GM21825 (cell line): ENCODE results near the gene CATSPER3.

Experiments
- ATAC-seq: cut with Tn5 transposase; IDR thresholded peaks from one replicate; pipeline ENCODE4 v1.9.1; 2021; ENCODE audit warnings: mild to moderate bottlenecking, moderate library complexity; ENCODE audit not compliant: unreplicated experiment

The CATSPER3 gene

DNA sequence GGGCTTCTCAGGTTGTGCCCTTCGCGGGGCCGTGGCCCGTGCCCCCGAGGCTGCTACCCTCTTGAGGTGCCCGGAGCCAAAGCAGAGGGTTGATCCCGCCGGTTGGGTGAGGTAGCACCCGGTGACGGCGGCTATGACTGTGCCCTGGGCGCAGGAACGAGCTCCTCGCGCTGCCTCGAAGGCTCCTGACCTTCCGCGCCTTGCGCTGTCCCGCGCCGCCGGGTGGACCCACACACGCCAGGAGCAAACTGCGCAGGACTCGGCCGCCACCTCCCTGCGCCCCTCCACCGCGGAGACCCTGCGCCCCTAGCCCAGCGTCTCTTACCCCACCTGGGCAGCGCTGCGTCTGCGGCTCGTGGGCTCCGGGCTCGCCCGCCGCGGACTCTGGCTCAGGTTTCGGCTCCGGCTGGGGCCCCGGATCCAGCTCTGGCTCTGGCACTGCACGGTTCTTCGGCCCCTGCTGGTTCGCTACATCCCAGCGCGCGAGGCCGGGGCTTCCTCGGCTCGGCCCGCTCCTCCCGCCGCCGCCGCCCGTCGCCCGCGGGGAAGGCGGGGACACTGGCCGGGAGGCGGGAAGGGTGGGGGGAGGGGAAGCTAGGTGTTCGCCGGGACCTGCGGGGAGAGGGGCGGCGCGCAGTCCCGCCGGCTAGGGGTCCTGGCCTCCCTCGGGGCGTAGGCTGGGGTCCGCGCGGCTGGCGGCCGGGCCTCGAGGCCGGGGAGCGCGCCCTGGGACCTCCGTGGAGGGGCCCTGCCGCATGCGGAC is 71.7 kb downstream of the CATSPER3 start:
- ATAC-seq: no peak

DNA sequence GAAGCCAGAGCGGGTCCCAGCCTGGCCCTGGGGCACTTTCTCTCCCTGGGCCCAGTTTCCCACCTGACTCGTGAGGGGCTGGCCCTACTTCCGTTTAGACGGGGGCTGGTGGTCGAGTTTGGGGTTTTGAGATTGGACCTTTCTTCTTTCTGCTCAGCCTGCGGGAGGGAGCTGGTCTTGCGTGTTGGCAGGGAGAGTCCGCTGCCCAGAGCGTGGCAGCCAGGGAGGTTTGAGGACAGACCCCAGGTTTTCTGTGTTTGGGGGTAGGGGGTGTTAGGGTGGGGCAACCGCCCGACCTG is 72.3 kb downstream of the CATSPER3 start:
- no peak for ATAC-seq

DNA sequence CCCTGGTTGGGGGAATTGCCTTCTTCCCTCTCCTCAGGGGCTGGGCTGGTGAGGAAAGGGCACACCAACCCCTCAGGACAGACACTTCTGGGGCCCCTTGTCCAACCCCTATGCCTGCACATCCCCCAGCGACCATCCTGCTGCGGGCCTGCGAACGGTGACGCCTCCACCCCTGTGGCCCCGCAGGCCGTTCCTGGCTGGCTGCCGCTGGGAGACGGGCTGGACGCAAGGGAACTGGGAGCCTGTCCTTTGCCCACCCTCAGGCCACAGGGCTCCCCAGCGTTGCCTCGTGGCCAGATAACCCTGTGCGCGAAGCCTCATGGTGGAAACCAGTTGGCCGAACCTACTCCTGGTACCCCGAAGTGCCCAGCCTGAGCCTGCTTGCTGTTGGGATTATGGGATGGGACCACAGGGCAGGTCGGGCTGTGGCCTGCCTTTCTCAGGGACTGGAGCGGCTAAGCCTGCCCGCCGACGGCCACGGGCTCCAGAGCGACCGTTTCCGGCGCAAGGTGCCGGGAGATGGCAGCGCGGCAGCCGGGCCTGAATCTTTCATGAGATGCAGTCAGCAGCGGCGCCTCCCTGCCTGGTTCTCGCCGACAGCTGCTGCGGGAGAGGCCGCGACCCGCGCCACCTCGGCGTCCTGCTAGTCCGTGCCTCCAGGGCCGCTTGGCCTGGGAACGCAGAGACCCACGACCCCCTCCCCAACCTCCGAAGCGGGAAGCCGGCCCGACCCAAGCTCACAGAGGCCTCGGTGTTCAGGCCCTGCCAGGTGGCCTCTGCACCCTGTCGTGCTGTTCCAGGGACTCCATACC is 72.8 kb downstream of the CATSPER3 start:
- no peak for ATAC-seq

DNA sequence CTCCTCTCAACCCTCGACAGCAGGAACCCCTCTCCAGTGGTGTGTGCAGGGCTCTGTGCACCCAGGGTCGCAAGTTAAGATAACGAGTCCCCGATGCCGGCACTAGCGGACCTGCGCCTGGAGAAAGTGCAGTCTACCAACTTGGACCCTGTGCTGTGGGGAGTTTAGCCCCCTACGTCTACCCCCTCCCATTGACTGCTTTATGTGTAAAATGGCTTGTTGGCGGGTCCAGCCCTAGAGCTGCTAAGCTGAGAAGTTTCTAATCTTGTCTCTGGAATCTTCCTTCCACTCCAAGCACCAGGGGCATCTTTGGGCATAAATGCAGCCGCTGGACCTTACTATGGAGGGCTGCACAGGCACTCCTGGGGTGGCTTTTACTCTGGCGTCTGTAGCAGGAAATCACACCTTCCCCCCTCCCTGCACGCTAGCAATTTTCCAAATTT is 73.5 kb downstream of the CATSPER3 start:
- no peak for ATAC-seq

DNA sequence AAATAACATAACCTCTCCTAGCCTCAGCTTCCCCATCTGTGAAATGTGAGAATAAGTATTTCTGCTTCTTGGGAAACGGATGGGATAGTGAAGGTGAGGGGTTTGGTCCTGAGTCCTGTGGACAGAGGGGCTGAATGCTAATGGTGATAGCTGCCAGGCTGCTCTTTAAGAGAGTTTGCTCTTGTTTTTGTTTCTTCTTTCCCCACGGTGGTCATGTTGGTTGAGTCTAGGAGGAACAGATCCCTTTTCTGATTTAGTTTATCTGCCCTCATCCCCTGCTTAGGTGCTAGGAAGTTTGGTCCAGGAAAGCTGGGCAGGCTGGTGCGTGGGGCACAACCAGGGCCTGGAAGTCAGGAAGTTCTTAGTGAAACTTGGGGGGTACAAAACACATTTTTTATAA is 74.0 kb downstream of the CATSPER3 start:
- ATAC-seq: no peak

DNA sequence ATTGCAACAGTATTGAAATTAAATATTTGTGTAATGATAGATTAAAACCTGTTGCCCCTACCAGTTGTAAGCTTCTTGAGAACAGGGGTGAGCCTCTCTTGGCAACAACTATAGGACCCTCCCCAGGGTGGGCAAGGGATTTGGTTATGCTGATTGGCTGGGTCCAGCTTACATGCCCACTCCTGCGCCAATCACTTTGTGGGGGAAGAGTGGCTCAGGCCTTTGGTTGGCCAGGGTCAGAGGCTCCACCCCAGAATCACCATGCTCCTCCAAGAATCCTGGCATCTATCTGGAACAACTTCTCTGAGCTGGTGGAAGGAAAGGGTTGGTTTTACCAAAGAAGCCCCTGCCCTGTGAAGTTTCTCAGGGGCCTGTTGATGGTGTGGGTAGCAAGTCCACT is 74.9 kb downstream of the CATSPER3 start:
- ATAC-seq: no peak

DNA sequence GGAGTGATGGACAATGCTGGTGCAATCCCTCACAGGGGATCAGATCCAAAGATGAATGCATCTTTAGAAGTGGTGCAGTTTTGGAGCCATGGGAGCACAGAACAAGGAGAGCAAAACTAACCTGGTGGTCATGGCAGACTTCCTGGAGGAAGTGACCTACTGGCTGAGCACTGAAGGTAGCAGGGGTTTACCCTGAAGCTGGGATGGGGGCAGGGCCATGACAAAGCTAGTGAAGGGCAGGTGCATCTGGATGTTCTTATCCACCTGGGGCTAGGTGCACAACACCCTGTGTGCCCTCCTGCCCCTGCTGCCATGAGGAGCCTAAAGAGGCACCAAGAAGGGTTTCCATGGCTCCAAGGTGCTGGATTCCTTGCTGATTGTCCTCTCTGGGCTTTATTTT is 77.8 kb downstream of the CATSPER3 start:
- no peak for ATAC-seq

DNA sequence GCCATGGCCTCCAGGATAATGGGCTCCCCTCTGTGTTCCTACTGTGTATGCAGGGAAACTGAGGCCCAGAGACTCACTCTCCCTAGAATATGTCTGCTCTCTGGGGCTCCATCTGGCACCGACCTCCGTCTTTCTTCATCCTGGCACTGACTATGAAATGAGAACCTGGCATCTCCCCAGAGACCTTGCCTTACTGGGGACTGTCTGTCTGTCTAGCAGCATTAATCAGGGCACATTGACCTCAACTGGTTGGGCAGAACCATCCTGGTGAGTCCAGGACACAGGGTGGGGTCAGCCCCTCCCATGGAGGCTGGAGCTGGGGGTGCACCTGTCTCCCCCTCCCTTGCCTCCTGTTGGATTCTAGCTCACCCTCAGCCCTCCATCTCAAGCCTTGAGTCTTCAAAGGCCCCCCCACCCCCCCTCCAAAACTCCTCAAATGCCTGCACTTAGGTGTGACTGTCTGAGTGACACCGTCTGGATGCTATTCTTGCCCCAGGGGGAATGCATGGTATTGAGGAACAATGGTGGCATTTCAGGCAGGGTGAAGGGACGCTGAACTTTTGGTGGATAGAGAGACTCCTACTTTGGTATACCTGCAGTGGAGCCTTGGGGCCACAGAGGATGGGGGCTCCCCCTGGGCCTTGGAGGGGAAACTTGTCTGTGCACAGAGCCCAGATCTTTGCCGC is 79.1 kb downstream of the CATSPER3 start:
- ATAC-seq: no peak

DNA sequence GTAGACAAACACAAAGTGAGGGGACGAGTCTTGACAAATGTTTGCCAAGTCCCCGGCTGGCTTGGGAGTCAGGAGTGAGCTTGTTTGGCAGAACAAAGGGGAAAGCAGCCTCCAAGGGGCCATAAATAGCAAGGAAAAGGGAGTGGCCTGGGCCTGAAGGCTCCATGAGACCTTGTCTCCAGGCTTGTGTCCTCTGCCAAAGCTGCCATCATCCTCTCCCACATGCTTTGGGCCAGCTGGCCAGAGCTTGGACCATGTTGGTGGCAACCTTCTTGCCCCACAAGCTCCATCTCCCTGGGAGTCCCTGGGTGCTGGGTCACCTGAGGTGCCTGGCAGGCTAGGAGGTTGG is 79.6 kb downstream of the CATSPER3 start:
- ATAC-seq: no peak

DNA sequence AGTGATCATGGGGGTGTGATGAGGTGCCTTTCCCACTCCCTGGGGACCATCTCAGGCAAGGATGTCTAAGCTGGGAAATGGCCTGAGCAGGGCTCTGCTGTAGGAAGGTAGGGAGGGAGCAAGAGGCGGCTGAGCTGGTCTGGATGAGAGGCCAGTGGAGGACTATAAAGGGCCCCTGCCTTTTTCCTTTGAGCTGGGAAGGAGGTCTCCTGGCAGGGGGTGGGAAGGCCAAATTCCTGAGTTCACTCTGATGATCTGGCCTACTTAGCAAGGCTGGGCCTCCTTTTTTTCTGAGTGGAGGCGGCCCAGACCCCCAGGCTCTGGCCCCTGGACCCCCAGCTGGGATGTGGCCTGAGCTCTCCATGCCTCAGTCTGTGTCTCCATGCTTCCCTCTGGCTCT is 80.6 kb downstream of the CATSPER3 start:
- ATAC-seq: no peak

DNA sequence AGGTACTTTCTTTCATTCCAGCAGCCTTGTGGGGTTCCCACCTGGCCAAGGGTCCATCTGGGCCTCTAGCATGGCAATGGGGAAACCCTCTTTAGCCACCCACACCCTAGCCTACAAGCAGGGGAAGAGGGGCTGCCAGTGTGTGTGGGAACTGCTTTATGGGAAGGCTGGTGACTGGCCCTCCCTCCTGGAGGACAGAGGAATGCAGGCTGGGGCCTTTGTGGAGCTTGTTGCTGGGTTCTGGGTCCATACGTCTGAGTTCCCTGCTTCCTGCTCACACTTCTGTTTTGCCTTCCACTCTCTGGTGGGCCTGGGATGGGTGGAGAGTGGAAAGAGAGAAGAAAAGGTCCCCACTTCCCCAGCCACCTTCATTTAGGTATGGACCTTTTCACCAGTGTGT is 81.2 kb downstream of the CATSPER3 start:
- no peak for ATAC-seq

DNA sequence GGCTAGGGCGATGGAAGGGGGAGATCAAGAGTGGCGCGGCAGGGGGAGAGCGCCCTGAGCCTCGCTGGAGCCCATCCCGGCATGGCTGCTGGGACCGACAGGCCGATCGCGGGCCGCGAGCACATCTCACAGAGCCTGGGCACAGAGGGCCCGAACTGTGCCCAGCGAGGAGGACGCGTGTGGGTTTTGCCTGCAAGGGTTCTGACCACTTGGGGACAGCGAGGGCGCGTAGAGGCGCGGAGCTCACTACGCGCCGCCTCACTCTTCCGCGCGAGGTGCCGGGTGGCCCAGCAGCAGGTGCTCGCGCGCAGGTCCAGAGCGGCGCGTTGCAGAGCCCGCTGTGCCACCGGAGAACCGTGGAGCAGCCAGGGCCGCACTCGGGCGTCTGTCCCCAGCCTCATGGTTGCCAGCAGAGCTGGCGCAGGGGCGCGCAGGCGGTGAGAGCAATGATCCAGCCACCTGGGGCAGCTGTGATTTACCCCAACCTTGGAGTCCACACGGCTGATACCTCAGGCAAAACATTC is 82.6 kb downstream of the CATSPER3 start:
- no peak for ATAC-seq

DNA sequence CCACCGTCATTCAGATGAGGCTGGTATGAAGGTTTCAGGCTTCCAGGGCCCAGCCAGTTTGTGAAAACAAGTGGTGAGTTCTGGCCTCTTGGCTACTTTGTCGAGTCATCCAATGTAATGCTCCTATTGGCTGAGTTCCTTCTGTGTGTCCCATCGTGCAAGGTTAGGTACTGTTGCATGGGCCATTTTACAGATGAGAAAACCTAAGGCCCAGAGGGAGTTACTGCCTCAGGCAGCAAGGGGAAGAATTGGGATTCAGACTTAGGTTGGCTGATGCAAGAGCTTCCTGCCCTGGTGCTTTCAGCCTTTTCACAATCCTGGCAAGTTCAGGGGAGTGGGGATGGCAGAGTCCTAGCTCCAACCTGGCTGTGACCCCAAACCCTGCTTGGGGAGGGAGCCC is 83.7 kb downstream of the CATSPER3 start:
- ATAC-seq: no peak

DNA sequence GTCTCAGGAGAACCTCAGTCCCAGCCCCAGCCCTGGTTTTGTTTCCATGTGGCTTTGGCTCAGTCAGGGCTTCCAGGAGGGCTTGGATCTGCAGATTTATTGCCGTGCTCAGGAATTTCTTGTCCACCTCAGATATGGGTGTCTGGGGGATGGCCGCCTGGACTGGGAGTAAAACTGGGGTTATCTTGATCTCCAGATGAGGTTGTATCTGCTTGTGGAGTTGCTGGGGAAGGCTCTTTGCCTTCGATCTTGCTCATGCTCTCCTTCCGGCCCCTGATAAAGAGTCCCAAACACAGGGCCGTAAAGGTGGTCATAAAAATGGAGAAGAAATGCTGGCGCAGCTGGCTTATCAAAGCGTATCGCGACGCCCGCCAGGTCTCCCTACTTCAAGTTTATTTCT is 84.2 kb downstream of the CATSPER3 start:
- no peak for ATAC-seq

DNA sequence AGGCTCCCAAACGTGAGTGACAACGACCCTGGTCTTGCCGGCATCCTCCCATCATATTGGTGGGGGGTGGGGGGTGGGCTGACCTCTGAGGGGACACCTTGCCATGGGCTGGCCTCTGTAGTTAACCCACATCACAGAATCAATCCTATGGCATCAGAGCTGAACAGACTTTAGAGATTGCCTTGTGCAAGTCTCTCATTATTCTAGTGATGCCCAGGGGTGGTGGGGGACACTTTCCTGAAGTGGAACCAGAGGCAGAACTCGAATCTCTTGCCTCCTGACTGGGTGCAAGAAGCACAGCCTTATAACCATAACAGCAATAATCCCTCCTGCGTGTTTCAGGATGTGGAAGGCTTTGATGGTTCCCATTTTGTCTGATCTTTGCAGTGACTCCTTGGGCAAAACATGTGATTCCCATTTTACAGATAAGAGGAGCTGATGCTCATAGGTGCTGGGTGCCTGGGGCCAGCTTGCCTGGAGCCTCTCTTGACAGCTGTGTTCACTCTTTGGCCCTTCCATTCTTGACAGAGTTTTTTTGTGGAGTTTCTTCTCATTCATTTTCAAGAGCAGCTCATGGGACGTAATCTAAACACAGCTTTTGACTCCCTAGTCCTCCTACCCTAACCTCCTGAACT is 84.9 kb downstream of the CATSPER3 start:
- no peak for ATAC-seq

DNA sequence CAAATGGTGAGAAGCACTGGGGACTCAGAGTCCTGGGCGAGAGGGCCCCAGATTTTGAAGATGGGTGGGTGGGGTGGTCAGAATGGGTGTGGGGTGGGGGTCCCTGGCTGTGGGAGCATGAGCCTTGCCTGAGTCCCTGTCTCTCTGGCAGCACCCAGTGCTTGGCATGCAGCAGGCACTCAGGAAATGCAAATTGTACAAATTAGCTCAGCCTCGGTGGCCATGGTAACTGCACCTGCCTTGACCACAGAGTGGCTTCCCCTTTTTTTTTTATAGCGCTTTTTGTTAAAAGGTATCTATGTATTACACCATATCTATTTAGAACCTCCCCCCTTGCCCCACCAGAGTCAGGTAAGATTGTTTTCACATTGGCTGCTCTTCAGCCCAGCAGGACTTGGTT is 85.6 kb downstream of the CATSPER3 start:
- peak; percentile 77 for ATAC-seq

DNA sequence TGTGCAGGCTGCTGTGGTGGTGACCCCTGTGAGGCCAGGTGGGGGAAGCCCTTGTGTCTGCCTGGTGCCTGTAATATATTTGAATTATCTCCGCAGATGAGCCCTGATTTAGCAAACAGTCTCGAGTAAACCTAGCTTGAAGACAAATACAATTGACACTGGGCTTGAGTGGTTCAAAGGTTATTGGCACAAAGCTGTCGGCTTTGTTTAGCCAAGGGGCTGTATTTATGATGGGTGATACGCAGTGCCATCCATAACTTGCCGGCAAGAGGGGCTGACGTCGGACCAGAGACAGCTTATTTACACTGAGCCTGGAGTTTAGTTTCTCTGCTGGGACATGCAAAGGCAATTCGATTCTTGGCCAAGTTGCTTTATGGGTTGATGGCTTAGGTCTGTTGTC is 86.3 kb downstream of the CATSPER3 start:
- no peak for ATAC-seq

DNA sequence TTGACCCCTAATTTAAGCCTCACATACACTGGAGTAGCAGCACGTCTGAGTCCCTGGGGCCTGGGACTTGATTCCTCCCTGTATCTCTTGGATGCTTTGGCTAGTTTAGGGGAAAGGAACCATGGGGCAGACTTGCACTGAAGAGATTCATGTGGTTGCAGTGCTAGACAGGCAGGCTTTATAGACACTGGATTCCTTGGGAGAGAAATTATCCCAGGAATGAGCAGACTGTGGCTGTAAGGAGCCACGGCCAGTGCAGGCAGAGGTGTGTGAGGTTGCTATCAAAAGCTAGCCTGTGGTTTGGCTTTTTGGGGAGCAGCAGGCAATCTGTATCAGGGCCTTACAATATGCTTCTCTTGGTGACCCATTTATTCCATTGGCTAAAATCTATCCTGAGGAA is 86.8 kb downstream of the CATSPER3 start:
- ATAC-seq: no peak

DNA sequence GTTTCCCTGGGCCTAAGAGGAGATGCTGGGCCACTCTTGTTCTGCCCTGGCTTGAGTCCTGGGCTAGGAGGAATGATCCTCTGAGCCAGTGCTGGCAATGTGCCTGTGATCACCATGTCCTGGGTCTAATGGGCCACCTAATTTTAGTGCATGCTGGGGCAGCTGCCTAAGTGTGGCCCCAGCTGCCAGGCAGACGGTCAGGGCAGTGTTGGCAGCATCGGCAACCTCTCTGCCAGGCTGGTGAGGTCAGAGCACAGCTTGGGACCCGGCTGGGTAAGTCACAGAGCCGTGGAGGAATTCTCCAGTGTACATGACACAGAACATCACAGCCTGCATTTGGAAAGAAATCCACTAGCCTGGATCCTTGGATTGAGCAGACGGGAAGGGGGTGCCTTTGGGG is 87.7 kb downstream of the CATSPER3 start:
- ATAC-seq: no peak

DNA sequence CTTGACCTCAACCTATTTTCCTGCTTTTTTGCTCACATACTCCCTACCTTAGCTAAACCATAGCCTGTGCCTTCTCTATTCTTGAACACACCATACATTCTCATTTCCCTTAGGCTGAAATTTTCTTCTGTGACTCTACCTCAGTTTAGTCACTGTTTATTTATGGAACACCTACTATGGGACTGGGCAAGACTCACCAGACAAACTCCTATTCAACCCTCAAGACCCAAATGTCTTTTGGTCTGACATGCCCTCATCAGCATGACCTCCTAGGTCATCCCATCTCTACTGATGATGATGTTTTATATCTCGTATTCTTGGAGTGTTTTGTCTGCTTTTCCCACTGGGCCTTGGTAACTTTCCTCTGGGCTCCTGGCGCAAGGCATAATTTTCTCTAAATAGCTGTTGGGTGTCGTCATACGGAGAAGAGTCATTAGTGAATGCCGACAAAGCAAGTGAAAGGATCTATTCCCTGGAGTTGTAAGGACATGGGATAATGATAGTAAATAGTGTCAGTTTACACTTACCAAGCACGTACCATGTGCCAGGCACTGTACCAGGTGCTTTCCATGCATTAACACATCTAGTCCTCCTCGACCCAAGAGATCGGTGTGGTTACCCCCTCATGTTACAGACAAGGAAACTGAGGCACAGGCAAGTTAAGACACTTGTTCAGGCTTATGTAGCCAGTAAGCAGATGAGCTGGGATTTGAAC is 88.8 kb downstream of the CATSPER3 start:
- ATAC-seq: no peak

DNA sequence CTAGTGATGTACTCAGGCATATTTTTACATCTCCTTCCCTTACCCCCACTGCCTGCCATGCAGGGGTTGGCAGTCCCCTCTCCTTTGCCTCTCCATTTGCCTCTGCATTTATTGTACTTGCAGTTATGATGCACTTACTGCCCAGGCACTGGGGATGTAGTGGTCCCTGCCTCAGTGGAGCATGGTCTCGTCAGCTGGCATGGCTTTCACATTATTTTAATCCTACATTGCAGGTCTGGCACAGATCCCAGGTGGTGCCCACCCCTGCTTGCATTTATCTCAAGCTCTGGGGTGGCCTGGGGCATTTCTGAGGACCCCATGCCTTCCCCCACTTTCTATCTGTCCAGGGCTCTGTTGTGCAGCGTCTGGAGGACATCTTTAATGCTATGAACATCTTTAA is 89.5 kb downstream of the CATSPER3 start:
- no peak for ATAC-seq
